A549 (cell line): ENCODE results near the gene CRACR2B. TPM values are rescaled to one million over a fixed set of nuclear protein-coding genes. Genes with fewer than 3 reads are reported as not detected.

Experiments used
- ATAC-seq, 2 experiments: fragments of 200-7000 bp in 1 of 2; fragments of >200 bp in 1 of 2; cut with Nextera tagmentation in 1 of 2; cut with Tn5 transposase in 1 of 2; 3 replicates each; pipeline versions ENCODE4 v1.8.0 to v1.9.1; 2018 to 2020; ENCODE audit warnings: mild to moderate bottlenecking in 1 of 2, moderate library complexity in 1 of 2
- CTCF ChIA-PET: fragments of 300-600 bp; sonication (Branson Sonifier 250); formaldehyde crosslinking; extraction: SDS; loops from one replicate; lab custom pipeline; 2021; ENCODE audit warnings: antibody characterized with exemption, inconsistent platforms; lab: Yijun Ruan, JAX
- POLR2A ChIA-PET: fragments of 350-600 bp; formaldehyde crosslinking; extraction: SDS; loops from one replicate; lab custom pipeline; 2021; ENCODE audit warnings: antibody characterized with exemption, inconsistent platforms; lab: Yijun Ruan, JAX
- DNase-seq, 2 experiments: peaks; one replicate each; pipeline versions ENCODE4 v3.0.0 to v3.0.0-alpha.2; 2011 to 2016; ENCODE audit warnings: low read depth in 1 of 2, low spot score in 1 of 2
- FAIRE-seq: peaks from 2 replicates; lab custom pipeline; 2011; peaks lifted over from hg19 to GRCh38; lab: Jason Lieb, UNC
- H3K27ac ChIP-seq, 2 experiments: fragments of >200 bp; sonication (Bioruptor Twin); formaldehyde crosslinking; 3 replicates each; pipeline ENCODE4 v1.5.1; 2016 to 2017
- H3K4me1 ChIP-seq: fragments of >200 bp; sonication (Bioruptor Twin); formaldehyde crosslinking; 3 replicates; pipeline ENCODE4 v1.6.1; 2016
- H3K4me2 ChIP-seq: fragments of >200 bp; sonication (Bioruptor Twin); formaldehyde crosslinking; 3 replicates; pipeline ENCODE4 v1.6.1; 2016
- H3K4me3 ChIP-seq: fragments of >200 bp; sonication (Bioruptor Twin); formaldehyde crosslinking; 3 replicates; pipeline ENCODE4 v1.5.1; 2016
- H3K9me3 ChIP-seq: fragments of >200 bp; sonication (Bioruptor Twin); formaldehyde crosslinking; 3 replicates; pipeline ENCODE4 v1.6.1; 2016
- CBX8 ChIP-seq: fragments of 200-600 bp; sonication (generic); IDR thresholded peaks from 2 replicates; pipeline ENCODE4 v1.6.1; 2016
- CHD2 ChIP-seq: fragments of 150-350 bp; IDR thresholded peaks from 2 replicates; pipeline ENCODE4 v1.6.1; 2014; ENCODE audit warnings: low read length; ENCODE audit not compliant: partially characterized antibody
- CHD4 ChIP-seq: fragments of 200-600 bp; sonication (generic); IDR thresholded peaks from 2 replicates; pipeline ENCODE4 v1.6.1; 2016; ENCODE audit warnings: antibody characterized with exemption, mild to moderate bottlenecking, borderline replicate concordance
- EHF ChIP-seq: fragments of 250-450 bp; sonication (Bioruptor Pico); IDR thresholded peaks from 2 replicates; pipeline ENCODE4 v1.5.0; 2020; ENCODE audit warnings: mild to moderate bottlenecking
- EP300 ChIP-seq, 2 experiments: fragments of >200 bp; sonication (Bioruptor Twin); formaldehyde crosslinking; IDR thresholded peaks; 2 replicates in 1 of 2; 3 replicates in 1 of 2; pipeline ENCODE4 v1.6.1; 2016 to 2017
- ESRRA ChIP-seq: fragments of 150-350 bp; IDR thresholded peaks from 2 replicates; pipeline ENCODE4 v1.6.1; 2014; ENCODE audit warnings: mild to moderate bottlenecking, low read length, borderline replicate concordance
- FOXS1 ChIP-seq: fragments of 250-450 bp; sonication (Bioruptor Pico); IDR thresholded peaks from 2 replicates; pipeline ENCODE4 v1.5.0; 2020; ENCODE audit warnings: mild to moderate bottlenecking, moderate library complexity
- HDAC2 ChIP-seq: fragments of 200-600 bp; sonication (generic); IDR thresholded peaks from 2 replicates; pipeline ENCODE4 v1.6.1; 2016
- HEYL ChIP-seq: fragments of 250-450 bp; sonication (Bioruptor Pico); IDR thresholded peaks from 2 replicates; pipeline ENCODE4 v1.8.0; 2021; ENCODE audit warnings: mild to moderate bottlenecking, moderate library complexity
- HOXA7 ChIP-seq: fragments of 250-450 bp; sonication (Bioruptor Pico); IDR thresholded peaks from 2 replicates; pipeline ENCODE4 v1.5.0; 2020; ENCODE audit warnings: mild to moderate bottlenecking, moderate library complexity
- HOXB5 ChIP-seq: fragments of 250-450 bp; sonication (Bioruptor Pico); IDR thresholded peaks from 2 replicates; pipeline ENCODE4 v1.5.0; 2020; ENCODE audit warnings: mild to moderate bottlenecking, moderate library complexity
- JUN ChIP-seq, 2 experiments: fragments of >200 bp; sonication (Bioruptor Twin); formaldehyde crosslinking; IDR thresholded peaks; 2 replicates in 1 of 2; 3 replicates in 1 of 2; pipeline ENCODE4 v1.6.1; 2016 to 2017
- MAFK ChIP-seq: fragments of 450-650 bp; IDR thresholded peaks from 2 replicates; pipeline ENCODE4 v1.6.1; 2014; ENCODE audit not compliant: partially characterized antibody
- NFE2L2 ChIP-seq: fragments of 150-350 bp; conservative IDR thresholded peaks from 2 replicates; pipeline ENCODE4 v1.6.1; 2014; ENCODE audit warnings: low read length
- PBX3 ChIP-seq: IDR thresholded peaks from 2 replicates; pipeline ENCODE4 v1.6.1; 2012
- PHF8 ChIP-seq: fragments of 200-600 bp; sonication (generic); IDR thresholded peaks from 2 replicates; pipeline ENCODE4 v1.6.1; 2016; ENCODE audit warnings: low read depth, mild to moderate bottlenecking, antibody characterized with exemption, moderate library complexity, borderline replicate concordance
- RCOR1 ChIP-seq: fragments of 150-350 bp; IDR thresholded peaks from 2 replicates; pipeline ENCODE4 v1.6.1; 2014; ENCODE audit warnings: antibody characterized with exemption, low read length, low read depth
- SMC3 ChIP-seq: fragments of >200 bp; sonication (Bioruptor Twin); formaldehyde crosslinking; IDR thresholded peaks from 3 replicates; pipeline ENCODE4 v1.6.1; 2018; ENCODE audit warnings: inconsistent platforms
- SREBF2 ChIP-seq: fragments of 450-650 bp; IDR thresholded peaks from 2 replicates; pipeline ENCODE4 v1.6.1; 2014; ENCODE audit warnings: mild to moderate bottlenecking, moderate library complexity
- TFCP2L1 ChIP-seq: fragments of 250-450 bp; sonication (Bioruptor Pico); IDR thresholded peaks from 2 replicates; pipeline ENCODE4 v1.5.0; 2021; ENCODE audit warnings: mild to moderate bottlenecking
- ZC3H11A ChIP-seq: fragments of 450-650 bp; IDR thresholded peaks from 2 replicates; pipeline ENCODE4 v1.6.1; 2014; ENCODE audit warnings: antibody characterized with exemption, mild to moderate bottlenecking
- ZFP36 ChIP-seq: fragments of 450-650 bp; IDR thresholded peaks from 2 replicates; pipeline ENCODE4 v1.6.1; 2014; ENCODE audit warnings: borderline replicate concordance; ENCODE audit not compliant: partially characterized antibody
- WGBS: methylation state at CpG from one replicate; pipeline ENCODE4 v1.1.6; 2017; ENCODE audit errors: missing lambda C conversion rate; 5-methylcytosine and 5-hydroxymethylcytosine counted together
- polyA plus RNA-seq, 4 experiments: library from polyadenylated mRNA; depleted of rRNA in 3 of 4; stranded (reverse); fragments of >200 nt; fragmentation: RNase III in 1 of 4; extraction: RNeasy Plus Mini Kit Qiagen cat#74134 plus additional on column Dnase treatment in 1 of 4; gene quantifications; 2 replicates in 3 of 4; 3 replicates in 1 of 4; pipeline ENCODE4 v1.2.3, GENCODE V29; 2011 to 2017
- TF ChIP-seq, protein P1 (sequence below): fragments of >200 bp; sonication (Bioruptor Twin); formaldehyde crosslinking; IDR thresholded peaks from 3 replicates; pipeline ENCODE4 v1.6.1; 2016
- TF ChIP-seq, protein P2 (sequence below): fragments of 250-450 bp; sonication (Bioruptor Pico); IDR thresholded peaks from 2 replicates; pipeline ENCODE4 v1.5.0; 2021; ENCODE audit warnings: mild to moderate bottlenecking, moderate library complexity, borderline replicate concordance
- TF ChIP-seq, protein P3 (sequence below): fragments of 250-450 bp; sonication (Bioruptor Pico); IDR thresholded peaks from 2 replicates; pipeline ENCODE4 v1.5.0; 2020; ENCODE audit warnings: low read depth, mild to moderate bottlenecking, moderate library complexity
- TF ChIP-seq, protein P4 (sequence below): fragments of >200 bp; sonication (Bioruptor Twin); formaldehyde crosslinking; IDR thresholded peaks from 3 replicates; pipeline ENCODE4 v1.5.1; 2016

CRACR2B gene
- polyA plus RNA-seq, 2 of the 4 experiments (the other 2 are of a cell fraction), result 1.2 to 3.0 TPM

- no peak overlapping the region for H3K27ac ChIP-seq
- peaks cover 51% of the 10 kb centered on the region for H3K4me1 ChIP-seq
- POLR2A ChIA-PET, result no interaction called here
- FAIRE-seq (no peak), DNase-seq (no peak), ATAC-seq (no peak)
- TF ChIP-seq ZC3H11A (no peak), CHD2 (no peak), RCOR1 (no peak), HEYL (no peak), ZFP36 (no peak), FOXS1 (CRISPR knock-in tag) (no peak)
- TF ChIP-seq, protein P1, sequence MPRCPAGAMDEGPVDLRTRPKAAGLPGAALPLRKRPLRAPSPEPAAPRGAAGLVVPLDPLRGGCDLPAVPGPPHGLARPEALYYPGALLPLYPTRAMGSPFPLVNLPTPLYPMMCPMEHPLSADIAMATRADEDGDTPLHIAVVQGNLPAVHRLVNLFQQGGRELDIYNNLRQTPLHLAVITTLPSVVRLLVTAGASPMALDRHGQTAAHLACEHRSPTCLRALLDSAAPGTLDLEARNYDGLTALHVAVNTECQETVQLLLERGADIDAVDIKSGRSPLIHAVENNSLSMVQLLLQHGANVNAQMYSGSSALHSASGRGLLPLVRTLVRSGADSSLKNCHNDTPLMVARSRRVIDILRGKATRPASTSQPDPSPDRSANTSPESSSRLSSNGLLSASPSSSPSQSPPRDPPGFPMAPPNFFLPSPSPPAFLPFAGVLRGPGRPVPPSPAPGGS, result no peak
- TF ChIP-seq, protein P2, sequence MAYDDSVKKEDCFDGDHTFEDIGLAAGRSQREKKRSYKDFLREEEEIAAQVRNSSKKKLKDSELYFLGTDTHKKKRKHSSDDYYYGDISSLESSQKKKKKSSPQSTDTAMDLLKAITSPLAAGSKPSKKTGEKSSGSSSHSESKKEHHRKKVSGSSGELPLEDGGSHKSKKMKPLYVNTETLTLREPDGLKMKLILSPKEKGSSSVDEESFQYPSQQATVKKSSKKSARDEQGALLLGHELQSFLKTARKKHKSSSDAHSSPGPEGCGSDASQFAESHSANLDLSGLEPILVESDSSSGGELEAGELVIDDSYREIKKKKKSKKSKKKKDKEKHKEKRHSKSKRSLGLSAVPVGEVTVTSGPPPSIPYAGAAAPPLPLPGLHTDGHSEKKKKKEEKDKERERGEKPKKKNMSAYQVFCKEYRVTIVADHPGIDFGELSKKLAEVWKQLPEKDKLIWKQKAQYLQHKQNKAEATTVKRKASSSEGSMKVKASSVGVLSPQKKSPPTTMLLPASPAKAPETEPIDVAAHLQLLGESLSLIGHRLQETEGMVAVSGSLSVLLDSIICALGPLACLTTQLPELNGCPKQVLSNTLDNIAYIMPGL, result no peak
- TF ChIP-seq, all 56 proteins: peak for 0
- 97% methylated on average over 13 of the region's 15 CpGs for WGBS
- H3K4me3 ChIP-seq, result no peak overlapping the region
- CTCF ChIA-PET, result interaction anchor here (0.6 to 1.0 kb wide), 2 partner anchors 49 to 66 kb away, joined by 3 read pairs; no protein-coding TSS in a partner anchor
- H3K9me3 ChIP-seq, result no peaks in the 10 kb centered on the region
- H3K4me2 ChIP-seq, result no peak overlapping the region
These were observed 35.2 kb upstream of the CRACR2B start for GRCh38 chr11:792535-792821.

GRCh38 chr11:792873-793272 lies 34.8 kb upstream of the CRACR2B start:
- 96% methylated on average over 5 of the region's 13 CpGs for WGBS
- Histone ChIP-seq H3K27ac (no peak overlapping the region), H3K4me1 (peaks cover 51% of the 10 kb centered on the region), H3K9me3 (no peaks in the 10 kb centered on the region), H3K4me2 (no peak overlapping the region), H3K4me3 (no peak overlapping the region)
- FAIRE-seq, result no peak
- no peak for DNase-seq
- TF ChIP-seq, protein P3, sequence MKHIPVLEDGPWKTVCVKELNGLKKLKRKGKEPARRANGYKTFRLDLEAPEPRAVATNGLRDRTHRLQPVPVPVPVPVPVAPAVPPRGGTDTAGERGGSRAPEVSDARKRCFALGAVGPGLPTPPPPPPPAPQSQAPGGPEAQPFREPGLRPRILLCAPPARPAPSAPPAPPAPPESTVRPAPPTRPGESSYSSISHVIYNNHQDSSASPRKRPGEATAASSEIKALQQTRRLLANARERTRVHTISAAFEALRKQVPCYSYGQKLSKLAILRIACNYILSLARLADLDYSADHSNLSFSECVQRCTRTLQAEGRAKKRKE (CRISPR knock-in tag), result no peak
- TF ChIP-seq SREBF2 (no peak), JUN (IDR thresholded peaks at IDR 0.05) (no peak), CBX8 (no peak), ESRRA (no peak), EHF (CRISPR knock-in tag) (no peak), EP300 (IDR thresholded peaks at IDR 0.05) (no peak), NFE2L2 (no peak), ZFP36 (no peak), PBX3 (no peak), HOXA7 (no peak), HDAC2 (no peak), CHD4 (no peak), SMC3 (no peak), TFCP2L1 (CRISPR knock-in tag) (no peak), HOXB5 (no peak), PHF8 (no peak), MAFK (no peak), RCOR1 (no peak)
- TF ChIP-seq, protein P4, sequence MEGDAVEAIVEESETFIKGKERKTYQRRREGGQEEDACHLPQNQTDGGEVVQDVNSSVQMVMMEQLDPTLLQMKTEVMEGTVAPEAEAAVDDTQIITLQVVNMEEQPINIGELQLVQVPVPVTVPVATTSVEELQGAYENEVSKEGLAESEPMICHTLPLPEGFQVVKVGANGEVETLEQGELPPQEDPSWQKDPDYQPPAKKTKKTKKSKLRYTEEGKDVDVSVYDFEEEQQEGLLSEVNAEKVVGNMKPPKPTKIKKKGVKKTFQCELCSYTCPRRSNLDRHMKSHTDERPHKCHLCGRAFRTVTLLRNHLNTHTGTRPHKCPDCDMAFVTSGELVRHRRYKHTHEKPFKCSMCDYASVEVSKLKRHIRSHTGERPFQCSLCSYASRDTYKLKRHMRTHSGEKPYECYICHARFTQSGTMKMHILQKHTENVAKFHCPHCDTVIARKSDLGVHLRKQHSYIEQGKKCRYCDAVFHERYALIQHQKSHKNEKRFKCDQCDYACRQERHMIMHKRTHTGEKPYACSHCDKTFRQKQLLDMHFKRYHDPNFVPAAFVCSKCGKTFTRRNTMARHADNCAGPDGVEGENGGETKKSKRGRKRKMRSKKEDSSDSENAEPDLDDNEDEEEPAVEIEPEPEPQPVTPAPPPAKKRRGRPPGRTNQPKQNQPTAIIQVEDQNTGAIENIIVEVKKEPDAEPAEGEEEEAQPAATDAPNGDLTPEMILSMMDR, result no peak
- ATAC-seq, result no peak
- ChIA-PET POLR2A (no interaction called here), CTCF (interaction anchor here (0.6 to 1.0 kb wide), 3 partner anchors 9 to 66 kb away, joined by 3 read pairs; no protein-coding TSS in a partner anchor)
